ENCODE data around the gene ADAMTSL3.

ADAMTSL3 gene

DNA sequence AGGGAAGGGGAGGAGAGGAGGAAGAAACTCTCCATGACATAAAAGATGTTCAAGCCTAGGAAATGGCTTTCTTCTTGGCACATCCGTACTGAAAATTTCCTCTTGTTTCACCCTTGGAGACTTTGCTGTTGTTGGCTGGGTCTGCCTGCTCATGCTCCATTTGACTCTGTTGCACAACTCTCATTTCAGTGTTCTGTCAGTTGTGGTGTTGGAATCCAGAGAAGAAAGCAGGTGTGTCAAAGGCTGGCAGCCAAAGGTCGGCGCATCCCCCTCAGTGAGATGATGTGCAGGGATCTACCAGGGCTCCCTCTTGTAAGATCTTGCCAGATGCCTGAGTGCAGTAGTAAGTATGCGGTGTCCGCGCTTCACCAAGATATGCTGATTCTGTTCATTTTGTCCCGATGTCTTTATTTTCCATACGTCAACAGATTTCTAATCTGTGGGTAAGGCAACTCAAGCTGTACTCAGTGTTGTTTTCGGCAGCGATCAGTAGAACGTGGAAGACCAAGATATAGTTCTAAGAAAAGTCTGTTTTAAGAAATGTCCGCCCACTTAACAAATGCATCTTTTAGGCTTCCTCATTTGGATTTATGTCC is 316.5 kb downstream of the ADAMTSL3 start:
- Histone ChIP-seq H3K27me3 (ENCODE audit: insufficient read depth, low read length, poor library complexity, severe bottlenecking) (no peaks in the 10 kb centered on the region), H3K36me3 (ENCODE audit: insufficient read depth, low read length) (no peaks in the 10 kb centered on the region), H3K9me3 (ENCODE audit: insufficient read depth, low read depth, low read length) (no peaks in the 10 kb centered on the region), H3K79me2 (ENCODE audit: insufficient read depth, low read length) (no peaks in the 10 kb centered on the region), H3K9ac (ENCODE audit: low read depth, low read length, poor library complexity, severe bottlenecking) (no peak overlapping the region), H4K20me1 (ENCODE audit: insufficient read depth, low read length, poor library complexity, severe bottlenecking) (no peaks in the 10 kb centered on the region), H3K9me2 (replicated peaks; ENCODE audit: low read depth, low read length) (no peaks in the 10 kb centered on the region), H3K4me3 (ENCODE audit: low read length, poor library complexity, severe bottlenecking) (no peak overlapping the region), H3K4me1 (ENCODE audit: insufficient read depth, low read length, poor library complexity, severe bottlenecking) (no peaks in the 10 kb centered on the region), H3F3A (ENCODE audit: low read depth) (no peaks in the 10 kb centered on the region), H3K4me2 (ENCODE audit: low read depth, low read length, poor library complexity, severe bottlenecking) (no peak overlapping the region), H2AFZ (ENCODE audit: low read length) (no peak overlapping the region)
- TF ChIP-seq, protein P1, sequence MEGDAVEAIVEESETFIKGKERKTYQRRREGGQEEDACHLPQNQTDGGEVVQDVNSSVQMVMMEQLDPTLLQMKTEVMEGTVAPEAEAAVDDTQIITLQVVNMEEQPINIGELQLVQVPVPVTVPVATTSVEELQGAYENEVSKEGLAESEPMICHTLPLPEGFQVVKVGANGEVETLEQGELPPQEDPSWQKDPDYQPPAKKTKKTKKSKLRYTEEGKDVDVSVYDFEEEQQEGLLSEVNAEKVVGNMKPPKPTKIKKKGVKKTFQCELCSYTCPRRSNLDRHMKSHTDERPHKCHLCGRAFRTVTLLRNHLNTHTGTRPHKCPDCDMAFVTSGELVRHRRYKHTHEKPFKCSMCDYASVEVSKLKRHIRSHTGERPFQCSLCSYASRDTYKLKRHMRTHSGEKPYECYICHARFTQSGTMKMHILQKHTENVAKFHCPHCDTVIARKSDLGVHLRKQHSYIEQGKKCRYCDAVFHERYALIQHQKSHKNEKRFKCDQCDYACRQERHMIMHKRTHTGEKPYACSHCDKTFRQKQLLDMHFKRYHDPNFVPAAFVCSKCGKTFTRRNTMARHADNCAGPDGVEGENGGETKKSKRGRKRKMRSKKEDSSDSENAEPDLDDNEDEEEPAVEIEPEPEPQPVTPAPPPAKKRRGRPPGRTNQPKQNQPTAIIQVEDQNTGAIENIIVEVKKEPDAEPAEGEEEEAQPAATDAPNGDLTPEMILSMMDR (conservative IDR thresholded peaks at IDR 0.05; ENCODE audit: low read length): no peak
- no peak for TF ChIP-seq EZH2phosphoT487 (IDR thresholded peaks at IDR 0.05; ENCODE audit: borderline replicate concordance)

DNA sequence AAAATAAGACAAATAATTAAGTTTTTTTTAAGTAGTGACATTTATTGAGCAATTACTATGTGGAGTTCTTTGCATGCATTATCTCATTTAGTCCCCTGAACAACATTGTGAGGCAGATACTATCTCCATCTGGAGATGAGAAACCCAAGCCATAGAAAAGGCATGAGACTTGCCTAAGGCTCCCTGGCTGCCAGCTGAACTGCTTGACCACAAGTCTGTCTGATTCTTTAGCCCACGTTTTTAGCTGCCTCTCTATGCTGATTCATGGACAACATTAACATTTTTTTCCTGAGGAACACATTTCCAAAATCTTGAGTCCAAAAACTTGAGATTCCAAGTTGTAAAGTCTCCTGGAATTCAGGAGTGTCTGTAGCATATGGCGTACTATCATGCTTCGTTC is 318.1 kb downstream of the ADAMTSL3 start:
- H3K4me3 ChIP-seq (ENCODE audit: low read length, poor library complexity, severe bottlenecking): no peak overlapping the region
- H2AFZ ChIP-seq (ENCODE audit: low read length): no peak overlapping the region
- H3K4me2 ChIP-seq (ENCODE audit: low read depth, low read length, poor library complexity, severe bottlenecking): no peak overlapping the region
- no peaks in the 10 kb centered on the region for H3K79me2 ChIP-seq (ENCODE audit: insufficient read depth, low read length)
- no peaks in the 10 kb centered on the region for H4K20me1 ChIP-seq (ENCODE audit: insufficient read depth, low read length, poor library complexity, severe bottlenecking)
- no peaks in the 10 kb centered on the region for H3K36me3 ChIP-seq (ENCODE audit: insufficient read depth, low read length)
- no peaks in the 10 kb centered on the region for H3K9me3 ChIP-seq (ENCODE audit: insufficient read depth, low read depth, low read length)
- TF ChIP-seq EZH2phosphoT487 (IDR thresholded peaks at IDR 0.05; ENCODE audit: borderline replicate concordance): no peak
- TF ChIP-seq, protein P1 (conservative IDR thresholded peaks at IDR 0.05; ENCODE audit: low read length): no peak
- H3K4me1 ChIP-seq (ENCODE audit: insufficient read depth, low read length, poor library complexity, severe bottlenecking): no peaks in the 10 kb centered on the region
- H3K27me3 ChIP-seq (ENCODE audit: insufficient read depth, low read length, poor library complexity, severe bottlenecking): no peaks in the 10 kb centered on the region
- H3K9ac ChIP-seq (ENCODE audit: low read depth, low read length, poor library complexity, severe bottlenecking): no peak overlapping the region
- H3K9me2 ChIP-seq (replicated peaks; ENCODE audit: low read depth, low read length): no peaks in the 10 kb centered on the region
- no peaks in the 10 kb centered on the region for H3F3A ChIP-seq (ENCODE audit: low read depth)

- Histone ChIP-seq H3K4me2 (ENCODE audit: low read depth, low read length, poor library complexity, severe bottlenecking) (no peak overlapping the region), H3K4me1 (ENCODE audit: insufficient read depth, low read length, poor library complexity, severe bottlenecking) (no peaks in the 10 kb centered on the region), H2AFZ (ENCODE audit: low read length) (no peak overlapping the region), H3F3A (ENCODE audit: low read depth) (no peaks in the 10 kb centered on the region), H3K79me2 (ENCODE audit: insufficient read depth, low read length) (no peaks in the 10 kb centered on the region), H3K4me3 (ENCODE audit: low read length, poor library complexity, severe bottlenecking) (no peak overlapping the region), H3K9ac (ENCODE audit: low read depth, low read length, poor library complexity, severe bottlenecking) (no peak overlapping the region), H3K9me2 (replicated peaks; ENCODE audit: low read depth, low read length) (no peaks in the 10 kb centered on the region), H3K36me3 (ENCODE audit: insufficient read depth, low read length) (no peaks in the 10 kb centered on the region), H3K9me3 (ENCODE audit: insufficient read depth, low read depth, low read length) (no peaks in the 10 kb centered on the region), H3K27me3 (ENCODE audit: insufficient read depth, low read length, poor library complexity, severe bottlenecking) (no peaks in the 10 kb centered on the region), H4K20me1 (ENCODE audit: insufficient read depth, low read length, poor library complexity, severe bottlenecking) (no peaks in the 10 kb centered on the region)
- TF ChIP-seq, protein P1 (conservative IDR thresholded peaks at IDR 0.05; ENCODE audit: low read length): peak; percentile 57
- no peak for TF ChIP-seq EZH2phosphoT487 (IDR thresholded peaks at IDR 0.05; ENCODE audit: borderline replicate concordance)
Observed at GRCh38 chr15:83973816-83974215, 319.9 kb downstream of the ADAMTSL3 start.
